AG10803 (cell line): Measurements from ENCODE around the gene SLC25A29.

Experiments used
- DNase-seq: peaks from one replicate; pipeline ENCODE4 v3.0.0; 2010; ENCODE audit warnings: low read depth
- H3K4me3 ChIP-seq: 2 replicates; pipeline ENCODE4 v1.5.1; 2011; ENCODE audit warnings: mild to moderate bottlenecking, low read length, control low read depth
- CTCF ChIP-seq: conservative IDR thresholded peaks from 2 replicates; pipeline ENCODE4 v1.5.1; 2011; ENCODE audit warnings: mild to moderate bottlenecking, low read length, control low read depth, inconsistent platforms

Gene SLC25A29

GRCh38 chr14:100330388-100330931 is 24.2 kb upstream of the SLC25A29 start:
- H3K4me3 ChIP-seq: no peak overlapping the region
- TF ChIP-seq CTCF: no peak
- no peak for DNase-seq

GRCh38 chr14:100330007-100330344 is 23.7 kb upstream of the SLC25A29 start:
- no peak for TF ChIP-seq CTCF
- no peak for DNase-seq
- H3K4me3 ChIP-seq: no peak overlapping the region

- TF ChIP-seq CTCF: no peak
- no peak for DNase-seq
- no peak overlapping the region for H3K4me3 ChIP-seq
These were observed 23.2 kb upstream of the SLC25A29 start for GRCh38 chr14:100329233-100330006.

GRCh38 chr14:100328495-100329163 is 22.4 kb upstream of the SLC25A29 start:
- TF ChIP-seq CTCF: no peak
- DNase-seq: no peak
- no peak overlapping the region for H3K4me3 ChIP-seq

GRCh38 chr14:100327128-100327527 is 20.9 kb upstream of the SLC25A29 start:
- no peak for DNase-seq
- H3K4me3 ChIP-seq: no peak overlapping the region
- no peak for TF ChIP-seq CTCF

- DNase-seq: no peak
- TF ChIP-seq CTCF: no peak
- no peak overlapping the region for H3K4me3 ChIP-seq
These were observed 19.7 kb upstream of the SLC25A29 start for GRCh38 chr14:100325958-100326357.

GRCh38 chr14:100325231-100325632 is 19.0 kb upstream of the SLC25A29 start:
- no peak overlapping the region for H3K4me3 ChIP-seq
- TF ChIP-seq CTCF: no peak
- DNase-seq: no peak
